Neural cell (in vitro differentiated cells): Measurements from ENCODE around the gene WDR20. TPM values are rescaled to one million over a fixed set of nuclear protein-coding genes. Genes with fewer than 3 reads are reported as not detected.

Source experiments
- H2AFZ ChIP-seq: fragments of 200-600, 300-800 bp; sonication (generic), shearing (Covaris generic); 2 replicates; pipeline ENCODE4 v1.6.0; 2014; ENCODE audit warnings: low read depth, mild to moderate bottlenecking, antibody characterized with exemption, low read length, moderate library complexity
- H3F3A ChIP-seq: fragments of 200-600 bp; shearing (Covaris generic); 2 replicates; pipeline ENCODE4 v1.6.1; 2016; ENCODE audit warnings: mild to moderate bottlenecking, moderate library complexity, mixed read lengths, antibody characterized with exemption, low read length; ENCODE audit not compliant: insufficient read depth, poor library complexity, severe bottlenecking
- H3K27ac ChIP-seq: fragments of 200-600, 300-800 bp; sonication (generic), shearing (Covaris generic); 2 replicates; pipeline ENCODE4 v1.5.1; 2014; ENCODE audit warnings: mild to moderate bottlenecking, low read length, moderate library complexity
- H3K27me3 ChIP-seq: fragments of 300-800, 200-600 bp; sonication (generic), shearing (Covaris generic); 2 replicates; pipeline ENCODE4 v1.6.0; 2014; ENCODE audit warnings: mild to moderate bottlenecking, low read depth, low read length, moderate library complexity; ENCODE audit not compliant: insufficient read depth
- H3K36me3 ChIP-seq: fragments of 300-800, 200-600 bp; sonication (generic), shearing (Covaris generic); 2 replicates; pipeline ENCODE4 v1.5.1; 2014; ENCODE audit warnings: mild to moderate bottlenecking, antibody characterized with exemption, low read length, moderate library complexity; ENCODE audit not compliant: insufficient read depth
- H3K4me2 ChIP-seq: fragments of 300-800, 200-600 bp; sonication (generic), shearing (Covaris generic); 2 replicates; pipeline ENCODE4 v1.6.0; 2014; ENCODE audit warnings: mild to moderate bottlenecking, low read length
- H3K4me3 ChIP-seq: fragments of 300-800, 200-600 bp; sonication (generic), shearing (Covaris generic); 2 replicates; pipeline ENCODE4 v1.5.1; 2014; ENCODE audit warnings: mild to moderate bottlenecking, low read length, moderate library complexity
- H3K79me2 ChIP-seq: fragments of 200-600 bp; shearing (Covaris generic); replicated peaks from 2 replicates; pipeline ENCODE4 v1.6.0; 2014; ENCODE audit warnings: mild to moderate bottlenecking, low read length, moderate library complexity; ENCODE audit not compliant: insufficient read depth
- H3K9ac ChIP-seq: fragments of 300-800, 200-600 bp; sonication (generic), shearing (Covaris generic); 2 replicates; pipeline ENCODE4 v1.6.1; 2016; ENCODE audit warnings: mild to moderate bottlenecking, low read length, mixed read lengths
- H3K9me2 ChIP-seq: fragments of 200-600 bp; shearing (Covaris generic); 2 replicates; pipeline ENCODE4 v1.6.1; 2016; ENCODE audit warnings: mild to moderate bottlenecking, low read length, mixed read lengths; ENCODE audit not compliant: insufficient read depth
- H3K9me3 ChIP-seq: fragments of 200-600, 300-800 bp; sonication (generic), shearing (Covaris generic); 2 replicates; pipeline ENCODE4 v1.6.1; 2016; ENCODE audit warnings: mild to moderate bottlenecking, mixed run types, low read length, moderate library complexity, mixed read lengths
- H4K20me1 ChIP-seq: fragments of 200-600 bp; shearing (Covaris generic); 2 replicates; pipeline ENCODE4 v1.6.1; 2016; ENCODE audit warnings: mild to moderate bottlenecking, mixed run types; ENCODE audit not compliant: insufficient read depth
- CTCF ChIP-seq: fragments of 450-650 bp; IDR thresholded peaks from 2 replicates; pipeline ENCODE4 v1.5.1; 2014; ENCODE audit warnings: antibody characterized with exemption, mild to moderate bottlenecking, moderate library complexity; ENCODE audit not compliant: poor library complexity, severe bottlenecking
- EP300 ChIP-seq: fragments of 450-650 bp; conservative IDR thresholded peaks from 2 replicates; pipeline ENCODE4 v1.6.1; 2014; ENCODE audit warnings: antibody characterized with exemption, mild to moderate bottlenecking, moderate library complexity; ENCODE audit not compliant: poor library complexity, severe bottlenecking
- EZH2 ChIP-seq: fragments of 200-600, 300-800 bp; shearing (Covaris generic), sonication (generic); IDR thresholded peaks from 2 replicates; pipeline ENCODE4 v1.6.1; 2014; ENCODE audit warnings: antibody characterized with exemption, low read length, borderline replicate concordance, mild to moderate bottlenecking; ENCODE audit not compliant: insufficient read depth, poor library complexity, severe bottlenecking
- MXI1 ChIP-seq: fragments of 450-650 bp; conservative IDR thresholded peaks from 2 replicates; pipeline ENCODE4 v1.6.1; 2014; ENCODE audit warnings: antibody characterized with exemption, mild to moderate bottlenecking; ENCODE audit not compliant: poor library complexity, severe bottlenecking
- POLR2AphosphoS5 ChIP-seq: IDR thresholded peaks from 2 replicates; pipeline ENCODE4 v1.6.1; 2012
- RAD21 ChIP-seq: fragments of 450-650 bp; conservative IDR thresholded peaks from 2 replicates; pipeline ENCODE4 v1.6.1; 2014; ENCODE audit warnings: antibody characterized with exemption, mild to moderate bottlenecking, moderate library complexity
- REST ChIP-seq: IDR thresholded peaks from 2 replicates; pipeline ENCODE4 v1.6.1; 2012; ENCODE audit warnings: borderline replicate concordance
- SMC3 ChIP-seq: fragments of 450-650 bp; conservative IDR thresholded peaks from 2 replicates; pipeline ENCODE4 v1.6.1; 2014; ENCODE audit warnings: antibody characterized with exemption, mild to moderate bottlenecking, moderate library complexity; ENCODE audit not compliant: poor library complexity
- TAF1 ChIP-seq: IDR thresholded peaks from 2 replicates; pipeline ENCODE4 v1.6.1; 2012; ENCODE audit warnings: low read depth
- polyA plus RNA-seq: library from polyadenylated mRNA; depleted of rRNA; stranded (reverse); fragments of >200 nt; gene quantifications from 2 replicates; pipeline ENCODE4 v1.2.3, GENCODE V29; 2014

Gene WDR20
- polyA plus RNA-seq, 1 donor from 2014 or later = 28.6 TPM

GRCh38 chr14:102096569-102097188 is 43.0 kb upstream of the WDR20 start:
- Histone ChIP-seq H3K9me2 (no peaks in the 10 kb centered on the region), H3K9me3 (no peaks in the 10 kb centered on the region), H3K27ac (peak overlapping the region; percentile 6), H3K4me3 (peak overlapping the region; percentile 9), H3F3A (no peaks in the 10 kb centered on the region), H3K36me3 (no peaks in the 10 kb centered on the region), H3K4me2 (peak overlapping the region; percentile 15), H2AFZ (no peak overlapping the region), H3K79me2 (no peaks in the 10 kb centered on the region), H3K9ac (peak overlapping the region; percentile 6), H4K20me1 (no peaks in the 10 kb centered on the region), H3K27me3 (no peaks in the 10 kb centered on the region)
- no peak for TF ChIP-seq POLR2AphosphoS5
- peak; percentile 85 for TF ChIP-seq CTCF
- peak; percentile 79 for TF ChIP-seq SMC3
- no peak for TF ChIP-seq EZH2
- peak; percentile 82 for TF ChIP-seq RAD21
- no peak for TF ChIP-seq REST
- TF ChIP-seq EP300 = no peak
- no peak for TF ChIP-seq TAF1
- TF ChIP-seq MXI1 = no peak

GRCh38 chr14:102097441-102098135 is 42.1 kb upstream of the WDR20 start:
- Histone ChIP-seq H3K36me3 (no peaks in the 10 kb centered on the region), H3F3A (no peaks in the 10 kb centered on the region), H3K27me3 (no peaks in the 10 kb centered on the region), H3K9ac (no peak overlapping the region), H3K4me2 (no peak overlapping the region), H2AFZ (no peak overlapping the region), H3K9me3 (no peaks in the 10 kb centered on the region), H3K27ac (no peak overlapping the region), H4K20me1 (no peaks in the 10 kb centered on the region), H3K9me2 (no peaks in the 10 kb centered on the region), H3K4me3 (no peak overlapping the region), H3K79me2 (no peaks in the 10 kb centered on the region)
- no peak for TF ChIP-seq REST
- TF ChIP-seq POLR2AphosphoS5 = no peak
- no peak for TF ChIP-seq MXI1
- no peak for TF ChIP-seq EP300
- no peak for TF ChIP-seq RAD21
- TF ChIP-seq CTCF = no peak
- TF ChIP-seq TAF1 = no peak
- no peak for TF ChIP-seq EZH2
- TF ChIP-seq SMC3 = no peak
